Natural killer cell treated with Interleukin-12 subunit alpha and Interleukin-12 subunit beta and Interleukin-15 and Interleukin-18, amount 100 ng/mL, for 72 hours (primary cell): ENCODE measurements around the gene VAPA. TPM values are rescaled to one million over a fixed set of nuclear protein-coding genes. Genes with fewer than 3 reads are reported as not detected.

Source experiments
- ATAC-seq, 2 donors: fragments of 150-1000 bp; cut with Tn5 transposase in 1 of 2; sonication (Bioruptor Pico), chemical (Tn5 transposase) in 1 of 2; 2 replicates each; pipeline ENCODE4 v1.10.0; 2021
- DNase-seq: peaks from one replicate; pipeline ENCODE4 v3.0.0; 2022; ENCODE audit warnings: low spot score
- H3K27ac Mint-ChIP-seq, 2 donors: 1 replicate in 1 of 2; 2 replicates in 1 of 2; pipeline ENCODE4 v1.8.0; 2022; ENCODE audit warnings: mixed read lengths in 2 of 2, mild to moderate bottlenecking in 1 of 2, moderate library complexity in 1 of 2
- H3K27me3 Mint-ChIP-seq, 2 donors: 1 replicate in 1 of 2; 2 replicates in 1 of 2; pipeline ENCODE4 v1.8.0; 2022; ENCODE audit warnings: mixed read lengths in 2 of 2
- H3K36me3 Mint-ChIP-seq: one replicate; pipeline ENCODE4 v1.8.0; 2022; ENCODE audit warnings: mixed read lengths
- H3K4me1 Mint-ChIP-seq, 2 donors: 1 replicate in 1 of 2; 2 replicates in 1 of 2; pipeline ENCODE4 v1.8.0; 2022; ENCODE audit warnings: low read depth in 2 of 2, mixed read lengths in 2 of 2, mild to moderate bottlenecking in 1 of 2
- H3K4me3 Mint-ChIP-seq: one replicate; pipeline ENCODE4 v1.8.0; 2022; ENCODE audit warnings: mixed read lengths
- H3K9me3 Mint-ChIP-seq: 2 replicates; pipeline ENCODE4 v1.8.0; 2022; ENCODE audit warnings: mixed read lengths
- total RNA-seq, 2 donors: library from RNA; stranded (reverse); gene quantifications; one replicate each; pipeline ENCODE4 v1.2.3, GENCODE V29; 2022

The VAPA gene
- total RNA-seq, 2 donors from 2014 or later = 146 to 153 TPM

GRCh38 chr18:9968081-9968848 lies 54.4 kb downstream of the VAPA start:
- Mint-ChIP-seq H3K27ac (peak overlapping the region in 1 of 2 donors; percentile 3), H3K27me3 (peaks cover 27 to 28% of the 10 kb centered on the region in 2 donors), H3K9me3 (no peaks in the 10 kb centered on the region), H3K4me3 (no peak overlapping the region), H3K4me1 (peaks cover 15 to 41% of the 10 kb centered on the region in 2 donors), H3K36me3 (no peaks in the 10 kb centered on the region)
- no peak for DNase-seq
- ATAC-seq = peak in 1 of 2 donors; percentile 44

- H3K27ac Mint-ChIP-seq = no peak overlapping the region
- DNase-seq (no peak), ATAC-seq (no peak)
- no peaks in the 10 kb centered on the region for H3K9me3 Mint-ChIP-seq
- H3K4me1 Mint-ChIP-seq = peaks cover 15 to 41% of the 10 kb centered on the region in 2 donors
- H3K36me3 Mint-ChIP-seq = no peaks in the 10 kb centered on the region
- no peak overlapping the region for H3K4me3 Mint-ChIP-seq
- peaks cover 27 to 28% of the 10 kb centered on the region in 2 donors for H3K27me3 Mint-ChIP-seq
Measured at GRCh38 chr18:9969247-9969646, 55.4 kb downstream of the VAPA start.

- H3K36me3 Mint-ChIP-seq = peaks cover 7% of the 10 kb centered on the region
- H3K9me3 Mint-ChIP-seq = no peaks in the 10 kb centered on the region
- ATAC-seq = peak in 1 of 2 donors; percentile 55
- peaks cover 4 to 31% of the 10 kb centered on the region in 2 donors for H3K4me1 Mint-ChIP-seq
- peaks cover 27 to 28% of the 10 kb centered on the region in 2 donors for H3K27me3 Mint-ChIP-seq
- peak; percentile 84 for DNase-seq
- H3K27ac Mint-ChIP-seq = no peak overlapping the region
- no peak overlapping the region for H3K4me3 Mint-ChIP-seq
Measured at GRCh38 chr18:9971313-9971920, 57.6 kb downstream of the VAPA start.

GRCh38 chr18:9973470-9973869 lies 59.7 kb downstream of the VAPA start:
- Mint-ChIP-seq H3K4me1 (peaks cover 0 to 15% of the 10 kb centered on the region in 2 donors), H3K4me3 (no peak overlapping the region), H3K36me3 (peaks cover 10% of the 10 kb centered on the region), H3K27me3 (peaks cover 21 to 23% of the 10 kb centered on the region in 2 donors), H3K27ac (no peak overlapping the region), H3K9me3 (peaks cover 2% of the 10 kb centered on the region)
- DNase-seq (no peak), ATAC-seq (peak in 1 of 2 donors; percentile 50)

- Mint-ChIP-seq H3K9me3 (peaks cover 2% of the 10 kb centered on the region), H3K27me3 (peaks cover 14 to 17% of the 10 kb centered on the region in 2 donors), H3K36me3 (peaks cover 13% of the 10 kb centered on the region), H3K4me1 (peaks cover 0 to 6% of the 10 kb centered on the region in 2 donors), H3K27ac (no peak overlapping the region), H3K4me3 (no peak overlapping the region)
- ATAC-seq (no peak), DNase-seq (no peak)
Measured at GRCh38 chr18:9974279-9974915, 60.6 kb downstream of the VAPA start.

GRCh38 chr18:9975658-9976057 lies 61.8 kb downstream of the VAPA start:
- Mint-ChIP-seq H3K27me3 (peaks cover 20 to 22% of the 10 kb centered on the region in 2 donors), H3K4me3 (no peak overlapping the region), H3K36me3 (peaks cover 17% of the 10 kb centered on the region), H3K27ac (no peak overlapping the region), H3K9me3 (peaks cover 5% of the 10 kb centered on the region), H3K4me1 (peaks cover 0 to 2% of the 10 kb centered on the region in 2 donors)
- DNase-seq = no peak
- ATAC-seq = no peak

GRCh38 chr18:9982711-9983110 lies 68.9 kb downstream of the VAPA start:
- Mint-ChIP-seq H3K36me3 (peaks cover 10% of the 10 kb centered on the region), H3K9me3 (peaks cover 3% of the 10 kb centered on the region), H3K4me1 (no peaks in the 10 kb centered on the region), H3K27me3 (peaks cover 24% of the 10 kb centered on the region in 2 donors), H3K4me3 (no peak overlapping the region), H3K27ac (no peak overlapping the region)
- ATAC-seq (no peak), DNase-seq (no peak)

- peaks cover 24 to 25% of the 10 kb centered on the region in 2 donors for H3K27me3 Mint-ChIP-seq
- H3K9me3 Mint-ChIP-seq = peaks cover 3% of the 10 kb centered on the region
- no peak overlapping the region for H3K4me3 Mint-ChIP-seq
- no peak overlapping the region for H3K27ac Mint-ChIP-seq
- no peak for ATAC-seq
- DNase-seq = no peak
- H3K4me1 Mint-ChIP-seq = no peaks in the 10 kb centered on the region
- peaks cover 5% of the 10 kb centered on the region for H3K36me3 Mint-ChIP-seq
Measured at GRCh38 chr18:9984080-9984479, 70.3 kb downstream of the VAPA start.

- peaks cover 9 to 19% of the 10 kb centered on the region in 2 donors for H3K27me3 Mint-ChIP-seq
- no peak for ATAC-seq
- no peak overlapping the region for H3K4me3 Mint-ChIP-seq
- H3K27ac Mint-ChIP-seq = no peak overlapping the region
- no peaks in the 10 kb centered on the region for H3K9me3 Mint-ChIP-seq
- no peaks in the 10 kb centered on the region for H3K4me1 Mint-ChIP-seq
- H3K36me3 Mint-ChIP-seq = no peaks in the 10 kb centered on the region
- DNase-seq = no peak
Measured at GRCh38 chr18:9985641-9986040, 71.8 kb downstream of the VAPA start.

- no peak overlapping the region for H3K4me3 Mint-ChIP-seq
- H3K9me3 Mint-ChIP-seq = no peaks in the 10 kb centered on the region
- no peak for ATAC-seq
- no peak for DNase-seq
- no peak overlapping the region for H3K27ac Mint-ChIP-seq
- no peaks in the 10 kb centered on the region for H3K36me3 Mint-ChIP-seq
- peaks cover 8 to 17% of the 10 kb centered on the region in 2 donors for H3K27me3 Mint-ChIP-seq
- H3K4me1 Mint-ChIP-seq = no peaks in the 10 kb centered on the region
Measured at GRCh38 chr18:9986156-9986930, 72.5 kb downstream of the VAPA start.

GRCh38 chr18:9987345-9987744 lies 73.5 kb downstream of the VAPA start:
- ATAC-seq = no peak

GRCh38 chr18:9987931-9988330 lies 74.1 kb downstream of the VAPA start:
- no peaks in the 10 kb centered on the region for H3K4me1 Mint-ChIP-seq
- ATAC-seq (no peak), DNase-seq (no peak)
- no peak overlapping the region for H3K27ac Mint-ChIP-seq
- H3K27me3 Mint-ChIP-seq = peaks cover 21 to 22% of the 10 kb centered on the region in 2 donors
- H3K9me3 Mint-ChIP-seq = no peaks in the 10 kb centered on the region
- no peaks in the 10 kb centered on the region for H3K36me3 Mint-ChIP-seq
- H3K4me3 Mint-ChIP-seq = no peak overlapping the region

More at GRCh38 chr18:9987345-9987744, 73.5 kb downstream of the VAPA start:
- H3K4me1 Mint-ChIP-seq = no peaks in the 10 kb centered on the region
- no peak overlapping the region for H3K4me3 Mint-ChIP-seq
- H3K9me3 Mint-ChIP-seq = no peaks in the 10 kb centered on the region
- peaks cover 16 to 22% of the 10 kb centered on the region in 2 donors for H3K27me3 Mint-ChIP-seq
- H3K36me3 Mint-ChIP-seq = no peaks in the 10 kb centered on the region
- no peak overlapping the region for H3K27ac Mint-ChIP-seq
- no peak for DNase-seq

GRCh38 chr18:9988665-9989064 lies 74.8 kb downstream of the VAPA start:
- no peak overlapping the region for H3K4me3 Mint-ChIP-seq
- ATAC-seq (no peak), DNase-seq (no peak)
- H3K9me3 Mint-ChIP-seq = no peaks in the 10 kb centered on the region
- no peaks in the 10 kb centered on the region for H3K4me1 Mint-ChIP-seq
- no peaks in the 10 kb centered on the region for H3K36me3 Mint-ChIP-seq
- peaks cover 21% of the 10 kb centered on the region in 2 donors for H3K27me3 Mint-ChIP-seq
- H3K27ac Mint-ChIP-seq = no peak overlapping the region
